OCI-LY1 (cell line): ENCODE data around the gene PPEF2.
"Not testable (repeated sequence)": the region's sequence is repeated elsewhere in the genome, so short reads cannot be mapped to it uniquely, and the experiment has no call there.

Source experiments
- EZH2 ChIP-seq: fragments of 200-600 bp; sonication (generic), shearing (Covaris generic); IDR thresholded peaks from 2 replicates; pipeline ENCODE4 v1.8.0; 2017; ENCODE audit warnings: borderline replicate concordance, mixed run types, mild to moderate bottlenecking, antibody characterized with exemption, low read length, moderate library complexity, mixed read lengths
- TF ChIP-seq, protein P1 (sequence below): fragments of 200-600 bp; sonication (generic), shearing (Covaris generic); IDR thresholded peaks from 2 replicates; pipeline ENCODE4 v1.5.1; 2017; ENCODE audit warnings: mild to moderate bottlenecking, antibody characterized with exemption, low read length, moderate library complexity, mixed read lengths

DNA sequence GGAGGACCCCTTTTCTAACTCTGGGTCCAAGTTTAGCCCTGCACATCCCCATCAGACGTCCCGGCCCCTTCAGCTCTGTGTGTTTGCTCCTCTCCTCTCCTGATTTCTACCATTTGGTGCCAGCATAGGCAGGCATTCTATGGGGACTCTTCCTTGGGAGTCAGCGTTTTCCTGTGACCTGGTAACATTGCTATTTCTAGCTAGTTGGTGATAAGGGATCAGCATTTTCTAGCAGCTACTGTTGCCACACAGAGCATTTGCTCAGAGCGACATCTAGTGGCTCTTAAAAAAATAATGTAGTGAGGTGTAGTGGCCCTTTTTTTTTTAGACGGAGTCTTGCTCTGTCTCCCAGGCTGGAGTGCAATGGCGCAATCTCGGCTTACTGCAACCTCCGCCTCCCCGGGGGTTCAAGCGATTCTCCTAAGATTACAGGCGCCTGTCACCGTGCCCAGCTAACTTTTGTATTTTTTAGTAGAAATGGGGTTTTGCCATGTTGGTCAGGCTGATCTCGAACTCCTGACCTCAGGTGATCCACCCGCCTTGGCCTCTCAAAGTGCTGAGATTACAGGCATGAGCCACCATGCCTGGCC is 54.0 kb downstream of the PPEF2 start:
- TF ChIP-seq EZH2, result not testable (repeated sequence)
- TF ChIP-seq, protein P1, sequence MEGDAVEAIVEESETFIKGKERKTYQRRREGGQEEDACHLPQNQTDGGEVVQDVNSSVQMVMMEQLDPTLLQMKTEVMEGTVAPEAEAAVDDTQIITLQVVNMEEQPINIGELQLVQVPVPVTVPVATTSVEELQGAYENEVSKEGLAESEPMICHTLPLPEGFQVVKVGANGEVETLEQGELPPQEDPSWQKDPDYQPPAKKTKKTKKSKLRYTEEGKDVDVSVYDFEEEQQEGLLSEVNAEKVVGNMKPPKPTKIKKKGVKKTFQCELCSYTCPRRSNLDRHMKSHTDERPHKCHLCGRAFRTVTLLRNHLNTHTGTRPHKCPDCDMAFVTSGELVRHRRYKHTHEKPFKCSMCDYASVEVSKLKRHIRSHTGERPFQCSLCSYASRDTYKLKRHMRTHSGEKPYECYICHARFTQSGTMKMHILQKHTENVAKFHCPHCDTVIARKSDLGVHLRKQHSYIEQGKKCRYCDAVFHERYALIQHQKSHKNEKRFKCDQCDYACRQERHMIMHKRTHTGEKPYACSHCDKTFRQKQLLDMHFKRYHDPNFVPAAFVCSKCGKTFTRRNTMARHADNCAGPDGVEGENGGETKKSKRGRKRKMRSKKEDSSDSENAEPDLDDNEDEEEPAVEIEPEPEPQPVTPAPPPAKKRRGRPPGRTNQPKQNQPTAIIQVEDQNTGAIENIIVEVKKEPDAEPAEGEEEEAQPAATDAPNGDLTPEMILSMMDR, result peak; percentile 59
